ENCODE measurements around the gene MTG2.

Gene MTG2, protein sequence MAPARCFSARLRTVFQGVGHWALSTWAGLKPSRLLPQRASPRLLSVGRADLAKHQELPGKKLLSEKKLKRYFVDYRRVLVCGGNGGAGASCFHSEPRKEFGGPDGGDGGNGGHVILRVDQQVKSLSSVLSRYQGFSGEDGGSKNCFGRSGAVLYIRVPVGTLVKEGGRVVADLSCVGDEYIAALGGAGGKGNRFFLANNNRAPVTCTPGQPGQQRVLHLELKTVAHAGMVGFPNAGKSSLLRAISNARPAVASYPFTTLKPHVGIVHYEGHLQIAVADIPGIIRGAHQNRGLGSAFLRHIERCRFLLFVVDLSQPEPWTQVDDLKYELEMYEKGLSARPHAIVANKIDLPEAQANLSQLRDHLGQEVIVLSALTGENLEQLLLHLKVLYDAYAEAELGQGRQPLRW

DNA sequence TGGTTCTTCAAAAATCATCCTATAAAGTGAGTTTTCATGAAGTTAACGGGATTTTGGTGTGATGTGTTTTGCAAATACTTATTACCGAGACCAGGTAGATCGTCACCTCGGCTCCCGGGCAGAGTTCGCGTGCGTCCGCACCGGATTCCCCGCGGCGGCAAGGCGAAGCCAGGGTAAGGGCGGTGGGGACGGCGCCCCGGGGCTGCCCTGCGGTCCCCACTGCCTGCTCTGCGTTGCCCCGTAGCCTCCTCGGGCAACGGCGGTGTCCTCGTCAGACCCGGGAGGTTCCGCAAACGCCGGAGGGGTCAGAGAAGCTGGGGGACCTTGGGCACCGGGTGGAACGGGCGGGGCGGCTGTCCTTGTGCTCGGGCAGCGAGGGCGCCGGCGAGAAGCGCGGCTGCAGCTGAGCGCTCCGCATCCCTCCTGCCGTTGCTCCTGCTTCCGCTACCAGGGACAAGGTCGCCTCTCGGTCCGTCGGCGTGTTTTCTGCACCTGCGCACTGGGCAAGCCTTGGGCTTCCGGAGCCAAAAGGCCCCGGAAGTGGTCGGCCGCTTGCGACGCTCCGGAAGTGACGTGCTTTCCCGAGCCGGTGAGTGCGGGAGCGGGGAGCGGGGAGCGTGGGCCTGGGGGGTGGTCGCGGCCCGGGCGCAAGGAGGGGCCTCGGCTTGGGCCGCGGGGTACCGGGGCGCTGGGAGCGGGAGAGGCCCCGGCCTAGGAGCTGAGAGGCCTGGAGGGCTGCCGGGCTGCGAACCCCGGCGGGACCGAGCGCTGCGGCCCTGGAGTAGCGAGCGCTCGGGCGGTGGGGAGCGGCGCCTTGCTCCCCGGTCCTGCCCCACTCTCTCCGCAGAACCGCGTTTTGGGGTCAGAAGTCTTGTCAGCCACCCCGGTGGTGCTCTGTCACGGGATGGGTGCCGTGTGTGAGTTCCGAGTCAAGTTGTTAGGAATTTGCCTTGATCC is at the start of gene MTG2:
Gene MTG2 (plus strand): TSS at position 560 of the 957 bp plus-strand sequence. CDS start 10,393 bp downstream, outside the sequence.
- DNase-seq, result peak; percentile 82

DNA sequence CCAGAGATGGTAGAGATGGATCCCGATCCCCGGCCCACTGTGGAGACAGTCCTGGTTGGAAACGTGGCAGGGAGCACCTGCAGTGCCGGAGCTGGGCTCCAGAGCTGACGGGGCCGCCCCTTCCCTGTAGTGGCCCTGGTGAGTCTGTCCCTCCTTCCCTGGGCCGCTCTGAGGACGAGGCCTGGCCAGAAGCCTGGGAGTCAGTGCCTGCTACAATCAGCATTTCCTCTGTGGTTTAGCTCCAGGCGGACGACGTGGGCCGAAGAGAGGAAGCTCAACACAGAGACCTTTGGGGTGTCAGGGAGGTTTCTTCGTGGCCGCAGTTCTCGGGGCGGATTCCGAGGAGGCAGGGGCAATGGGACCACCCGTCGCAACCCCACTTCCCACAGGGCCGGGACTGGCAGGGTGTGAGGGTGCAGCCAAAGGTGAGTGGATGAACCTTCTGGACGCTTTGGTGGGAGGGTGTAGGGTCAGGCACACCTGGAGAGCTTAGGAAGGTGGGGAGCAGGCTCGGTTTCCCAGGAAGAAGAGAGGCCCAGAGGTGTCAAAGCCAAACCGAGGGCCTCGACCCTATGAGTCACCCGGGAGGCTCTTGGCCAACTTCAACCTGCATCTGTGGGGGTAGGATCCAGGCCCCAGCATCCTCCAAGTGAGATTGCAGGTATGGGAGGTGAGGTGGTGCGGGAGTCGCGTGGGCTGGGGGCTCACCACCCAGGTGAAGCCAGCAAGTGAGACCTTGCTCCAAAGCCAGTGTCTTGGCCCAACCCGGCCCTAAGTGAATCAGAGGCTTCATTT is 49.6 kb upstream of the MTG2 start:
- DNase-seq, result no peak

DNA sequence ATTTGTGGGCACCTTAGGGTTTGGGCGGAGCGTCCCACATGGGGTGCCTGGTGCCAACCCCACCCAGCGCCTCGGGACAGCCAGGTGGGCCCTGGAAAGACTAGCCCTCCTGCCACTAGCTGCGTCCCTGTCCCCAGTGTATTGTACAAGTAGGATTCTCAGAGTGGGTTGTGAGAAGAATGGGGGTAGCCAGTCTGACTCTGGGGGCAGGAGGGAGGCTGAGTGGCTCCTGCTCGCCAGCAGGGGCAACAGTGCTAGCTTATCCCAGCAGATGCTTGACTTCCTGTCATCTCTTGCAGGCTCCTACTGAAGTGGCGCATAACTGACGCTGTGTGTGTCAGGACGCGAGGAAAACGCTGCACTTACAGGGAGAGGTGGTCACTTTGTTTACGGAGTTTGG is 49.0 kb upstream of the MTG2 start:
- DNase-seq, result no peak

DNA sequence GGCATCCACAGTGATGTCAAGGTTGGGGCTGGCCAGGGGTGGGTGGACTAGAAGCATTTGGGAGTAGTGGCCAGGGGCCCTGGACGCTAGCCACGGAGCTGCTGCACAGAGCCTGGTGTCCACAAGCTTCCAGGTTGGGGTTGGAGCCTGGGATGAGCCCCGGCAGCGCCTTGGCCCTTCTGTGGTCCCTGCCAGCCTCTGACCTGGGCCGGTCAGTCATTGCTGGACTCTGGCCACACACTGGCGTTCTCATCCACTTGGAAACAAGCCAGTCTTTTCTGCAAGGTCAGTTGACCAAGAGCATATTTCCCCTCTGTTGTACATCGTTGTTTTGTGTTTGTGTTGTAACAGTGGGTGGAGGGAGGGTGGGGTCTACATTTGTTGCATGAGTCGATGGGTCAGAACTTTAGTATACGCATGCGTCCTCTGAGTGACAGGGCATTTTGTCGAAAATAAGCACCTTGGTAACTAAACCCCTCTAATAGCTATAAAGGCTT is 48.0 kb upstream of the MTG2 start:
- no peak for DNase-seq

DNA sequence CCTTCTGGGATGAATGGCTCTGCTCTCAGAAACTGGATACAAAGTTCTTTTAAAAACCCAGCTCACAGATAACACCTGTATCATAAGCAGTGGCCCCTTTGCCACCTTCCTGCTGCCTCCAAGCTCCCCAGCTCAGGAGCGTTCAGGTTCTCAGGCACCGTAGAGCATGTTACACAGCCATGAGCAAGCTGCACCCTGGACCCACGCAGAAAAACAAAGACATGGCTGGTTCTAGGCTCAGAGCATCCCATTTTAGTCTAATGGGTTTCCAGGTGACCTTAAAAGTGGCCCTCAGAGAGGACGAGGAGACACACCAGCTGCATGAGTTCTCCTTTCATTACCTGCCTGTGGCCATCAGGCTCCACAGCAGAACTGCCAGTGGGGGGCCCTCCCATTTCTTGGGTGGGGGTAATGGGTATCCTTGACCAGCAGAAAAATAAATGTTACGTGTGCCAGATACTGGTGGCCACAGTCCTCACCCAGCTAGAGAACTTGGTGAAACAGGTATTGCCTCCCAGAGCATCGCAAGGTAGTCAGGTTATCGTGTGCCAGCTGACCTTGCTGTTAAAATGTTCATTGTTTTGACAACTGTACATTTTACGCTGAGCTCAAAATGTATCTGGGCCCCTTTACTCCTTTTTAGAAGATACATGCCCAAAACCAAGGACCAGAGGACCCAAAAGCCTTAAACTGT is 47.1 kb upstream of the MTG2 start:
- no peak for DNase-seq

DNA sequence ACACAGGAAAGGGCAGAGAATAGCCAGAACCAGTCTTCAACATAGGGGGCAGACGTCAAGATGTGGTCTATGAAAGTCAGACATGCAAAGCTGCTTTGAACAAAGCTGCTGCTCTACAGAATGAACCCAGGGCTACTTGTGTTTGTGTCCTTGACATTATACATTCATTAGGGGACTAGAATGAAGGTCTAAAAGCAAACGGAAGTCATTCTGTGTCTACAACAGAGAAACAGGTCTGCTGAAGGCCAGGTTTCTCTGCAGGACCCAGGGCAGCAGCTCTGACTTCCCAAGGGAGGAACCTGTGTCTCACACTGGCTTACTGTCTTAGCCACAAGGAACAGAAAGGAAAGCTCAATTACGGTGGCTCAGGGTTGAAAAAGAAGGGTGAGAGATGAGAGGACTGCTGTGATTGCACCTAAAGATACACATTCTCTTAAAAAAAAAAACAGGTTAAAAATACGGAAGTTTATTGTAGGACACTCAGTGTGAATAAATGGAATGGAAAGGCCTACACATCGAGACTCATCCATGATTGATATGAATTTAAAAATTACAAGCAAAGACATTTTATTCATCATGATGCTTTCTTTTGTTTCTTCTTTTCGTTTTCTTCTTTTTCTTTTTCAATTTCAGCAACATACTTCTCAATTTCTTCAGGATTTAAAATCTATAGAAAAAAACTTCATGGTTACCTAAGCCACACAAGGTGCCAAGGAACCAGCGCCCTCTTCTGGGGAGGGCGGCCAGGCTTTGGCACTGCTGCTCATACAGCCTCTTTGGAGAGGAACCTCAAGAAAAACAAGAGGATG is 46.3 kb upstream of the MTG2 start:
- DNase-seq, result peak; percentile 36

DNA sequence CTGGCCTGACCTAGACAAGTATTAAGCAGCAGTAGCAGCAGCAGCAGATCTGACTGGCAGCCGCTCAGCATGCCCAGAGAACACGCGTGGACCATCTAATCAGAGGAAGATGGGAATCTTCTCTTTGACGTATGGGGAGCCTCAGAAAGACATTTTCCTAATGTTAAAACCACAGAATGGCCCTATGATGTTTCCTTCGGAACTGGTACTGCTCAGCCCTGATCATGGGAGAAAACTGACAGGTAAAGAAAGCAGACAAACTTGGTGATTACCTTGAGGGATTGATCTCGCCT is 45.8 kb upstream of the MTG2 start:
- DNase-seq, result no peak

DNA sequence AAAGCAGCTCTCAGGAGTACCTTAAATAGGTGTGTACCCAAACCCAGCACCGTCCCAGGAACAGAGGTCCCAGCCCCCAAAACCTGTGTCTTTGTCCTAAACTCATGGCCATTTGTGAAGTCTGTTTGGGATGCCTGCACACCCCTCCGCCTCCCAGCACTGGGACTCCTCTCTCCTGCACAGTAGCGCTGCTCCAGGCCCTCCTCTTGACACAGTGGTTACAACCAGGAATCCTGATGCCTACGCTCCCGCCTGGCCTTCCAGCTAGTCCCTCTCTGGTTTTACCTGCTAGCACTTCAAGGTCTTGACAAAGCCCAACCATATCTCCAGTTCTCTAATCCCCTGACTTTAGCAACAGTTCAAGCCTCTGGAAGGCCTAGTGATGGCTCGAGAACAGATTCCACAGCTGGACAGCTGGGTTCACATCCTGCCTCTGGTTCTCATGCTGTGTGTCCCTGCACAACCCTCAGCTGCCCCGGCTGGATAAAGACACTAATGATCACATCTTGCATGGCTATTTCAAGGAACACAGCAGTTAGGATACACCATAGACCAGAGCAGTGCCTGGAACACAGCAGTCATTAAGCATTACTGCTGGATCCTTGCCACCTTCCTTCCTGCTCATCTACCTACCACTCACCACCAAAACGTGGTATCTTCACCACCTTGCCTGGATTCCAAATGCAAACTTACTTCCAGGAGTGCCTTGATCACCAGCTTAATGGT is 45.2 kb upstream of the MTG2 start:
- DNase-seq, result no peak

DNA sequence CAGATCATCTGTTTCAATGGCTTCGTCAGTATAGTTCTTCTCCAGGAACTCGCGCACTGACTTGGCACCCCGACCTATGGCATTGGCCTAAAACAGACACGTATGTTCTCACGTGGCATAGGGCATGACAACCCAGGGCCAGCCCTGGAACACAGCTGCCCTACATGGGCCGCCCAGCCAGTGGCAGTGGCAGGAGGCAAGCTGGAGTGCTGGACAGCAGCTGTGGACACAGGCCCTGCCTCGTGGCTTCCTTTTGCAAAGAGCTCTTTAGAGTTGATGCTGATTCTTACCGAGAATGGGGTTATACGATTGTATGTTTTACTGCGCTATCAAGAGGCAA is 44.7 kb upstream of the MTG2 start:
- no peak for DNase-seq

DNA sequence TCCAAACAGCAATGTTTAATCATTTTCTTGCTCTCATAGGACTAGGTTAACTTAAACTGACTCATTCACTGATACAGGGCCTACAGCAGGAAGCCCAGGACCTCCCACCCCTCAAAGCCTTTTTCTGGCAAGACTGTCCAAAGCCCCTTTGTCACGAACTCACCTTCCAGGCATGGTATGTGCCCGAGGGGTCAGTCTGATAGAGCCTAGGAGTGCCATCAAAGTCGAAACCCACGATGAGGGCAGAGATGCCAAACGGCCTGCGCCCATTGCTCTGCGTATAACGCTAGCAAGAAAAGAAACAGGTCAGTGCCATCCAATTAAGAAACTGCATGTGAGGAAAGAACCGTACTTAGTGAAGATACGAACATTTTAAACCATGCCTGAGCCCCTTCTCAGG is 43.9 kb upstream of the MTG2 start:
- DNase-seq, result no peak

DNA sequence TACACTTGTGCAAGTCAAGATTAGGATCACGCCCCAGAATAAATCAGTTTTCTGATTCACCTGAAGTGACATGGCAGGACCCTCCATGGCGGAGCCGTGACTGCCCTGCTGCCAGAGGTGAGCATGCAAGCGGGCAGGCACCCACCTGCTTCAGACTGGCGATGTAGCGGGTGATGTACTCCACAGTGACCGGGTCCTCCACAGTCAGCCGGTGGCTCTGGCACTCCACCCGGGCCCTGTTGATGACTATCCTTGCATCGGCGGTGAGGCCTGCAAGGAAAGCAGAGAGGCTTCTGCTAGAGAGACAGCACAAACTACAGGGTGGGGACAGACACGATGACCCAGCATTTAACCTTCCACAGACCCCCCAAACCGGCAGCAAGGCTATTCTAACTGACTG is 43.2 kb upstream of the MTG2 start:
- no peak for DNase-seq

DNA sequence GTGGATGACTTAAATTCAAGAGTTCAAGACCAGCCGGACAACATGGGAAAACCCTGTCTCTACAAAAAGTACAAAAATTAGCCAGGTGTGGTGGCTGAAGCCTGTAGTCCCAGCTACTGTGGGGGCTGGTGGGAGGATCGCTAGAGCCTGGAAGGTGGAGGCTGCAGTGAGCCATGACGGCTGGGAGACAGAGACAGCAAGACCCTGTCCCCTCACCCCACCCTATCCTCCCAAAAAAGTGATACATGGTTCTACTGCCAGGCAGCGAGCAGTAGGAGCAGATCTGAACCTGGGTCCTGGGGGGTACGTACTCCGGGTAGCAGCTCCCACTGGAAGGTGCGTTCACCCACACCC is 41.8 kb upstream of the MTG2 start:
- DNase-seq, result no peak

DNA sequence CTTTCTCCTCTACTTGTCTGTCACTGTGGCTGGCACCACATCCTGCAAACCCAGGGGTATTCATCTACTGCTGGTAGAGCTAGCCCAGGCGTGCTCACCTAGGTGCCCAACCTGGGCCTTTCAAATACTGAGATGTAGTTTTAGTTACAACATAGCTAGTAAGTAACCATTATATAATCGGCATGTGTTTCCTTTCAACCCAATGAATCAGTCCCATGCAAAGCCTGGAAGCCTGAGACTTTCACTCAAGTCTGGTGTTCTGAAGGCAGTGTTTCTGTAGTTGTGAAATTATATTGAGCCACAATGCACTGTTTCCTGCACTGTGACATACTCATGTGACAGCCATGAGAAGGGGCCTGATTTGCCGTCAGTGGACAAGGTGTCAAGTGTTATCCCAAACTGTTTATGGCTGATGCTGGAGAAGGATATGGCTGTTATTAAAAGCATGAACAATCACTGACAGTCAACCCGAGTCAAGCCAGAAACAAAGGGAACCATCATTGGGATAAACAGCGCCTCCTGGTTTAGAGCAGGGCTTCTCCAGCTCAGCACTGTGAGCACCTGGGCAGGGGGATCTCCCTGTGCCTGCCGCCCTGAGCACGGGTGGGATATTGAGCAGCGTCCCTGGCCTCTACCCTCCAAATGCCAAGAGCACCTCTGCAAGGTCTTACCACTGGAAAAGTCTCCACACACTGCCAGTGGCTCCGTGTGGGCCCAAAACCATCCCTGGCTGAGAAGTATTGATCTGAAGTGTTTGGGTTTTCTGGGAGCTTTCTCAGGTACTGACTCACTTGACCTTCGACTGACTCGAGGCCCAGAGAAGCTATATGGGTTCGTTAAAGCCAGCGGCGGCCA is 41.2 kb upstream of the MTG2 start:
- DNase-seq, result no peak

DNA sequence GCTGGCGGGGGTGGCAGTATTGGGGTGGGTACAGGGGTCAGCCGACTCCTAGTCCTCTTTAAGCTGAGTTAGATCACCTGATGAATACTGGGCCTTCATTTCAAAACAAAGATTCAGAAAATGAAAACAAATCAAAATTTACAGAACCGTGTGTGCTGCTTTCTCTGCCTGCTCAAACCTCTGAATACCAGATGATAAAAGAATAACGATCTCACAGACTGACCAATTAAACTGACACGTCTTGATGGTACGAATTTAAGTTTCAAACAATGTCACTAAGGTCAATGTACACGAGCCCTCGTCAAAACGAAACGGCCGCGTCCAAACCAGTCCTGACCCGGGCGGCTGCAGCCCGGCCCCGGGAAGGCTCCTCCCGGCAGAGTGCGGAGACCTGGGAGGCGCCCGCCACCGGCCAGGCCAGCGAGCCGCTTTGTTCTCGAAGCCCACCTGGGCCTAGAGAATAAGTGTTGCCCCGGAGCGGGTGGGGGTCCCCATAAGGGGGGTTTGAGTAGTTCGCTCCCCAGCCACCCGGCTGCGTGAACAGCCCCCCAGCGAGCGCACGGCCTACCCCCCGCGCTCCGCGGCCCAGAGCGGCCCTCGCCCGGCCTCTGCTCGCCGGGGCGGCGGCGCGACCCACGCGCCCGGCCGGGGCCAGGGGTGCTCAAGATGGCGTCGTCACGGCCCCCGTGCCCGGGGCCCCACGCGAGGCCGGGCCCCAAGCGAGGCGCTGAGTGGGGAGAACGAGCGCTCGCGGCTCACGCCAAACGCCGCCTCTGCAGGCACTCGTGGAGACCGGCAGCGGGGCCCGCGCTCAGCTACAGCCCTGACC is 40.4 kb upstream of the MTG2 start:
- DNase-seq, result no peak

DNA sequence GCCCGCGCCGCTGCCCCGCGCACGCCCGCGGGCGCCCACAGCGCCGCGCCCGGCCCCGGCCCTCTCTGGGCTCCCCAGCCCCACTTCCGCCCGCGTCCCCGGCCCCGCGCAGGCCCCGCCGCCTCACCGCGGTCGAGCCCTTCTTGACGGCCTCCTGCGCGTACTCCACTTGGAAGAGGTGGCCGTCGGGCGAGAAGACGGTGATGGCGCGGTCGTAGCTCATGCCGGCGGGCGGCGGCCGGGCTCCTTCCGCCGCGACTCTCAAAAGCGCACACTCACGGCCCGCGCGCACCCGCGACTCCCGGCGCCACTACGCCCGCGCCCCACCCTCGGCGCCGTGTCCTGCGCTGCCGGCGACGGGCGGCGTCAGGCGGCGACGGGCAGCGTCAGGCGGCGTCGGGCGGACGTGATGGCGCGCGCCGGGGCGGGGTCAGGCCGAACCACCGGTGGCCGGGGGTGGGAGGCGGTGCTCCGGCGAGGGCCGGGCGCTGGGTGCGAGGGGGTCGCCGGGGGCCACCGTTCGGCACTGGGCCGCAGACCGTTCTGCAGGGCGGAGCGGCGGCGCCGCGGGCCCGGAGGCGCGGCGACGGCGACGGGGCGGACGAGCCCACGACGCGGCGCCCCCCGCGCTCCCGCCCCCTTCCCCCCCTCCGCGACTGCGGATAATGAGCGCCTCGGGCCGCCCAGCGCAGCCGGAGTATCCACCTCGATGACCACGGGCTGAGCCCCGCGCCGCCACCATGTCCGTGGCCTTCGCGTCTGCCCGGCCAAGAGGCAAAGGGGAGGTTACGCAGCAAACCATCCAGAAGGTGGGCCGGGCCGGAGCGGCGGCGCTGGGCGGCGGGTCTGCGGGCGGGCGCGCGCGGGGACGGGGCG is 39.5 kb upstream of the MTG2 start, which contains the start of the genes PSMA7 and SS18L1:
Gene PSMA7 (minus strand): TSS at position 314 of the 876 bp plus-strand sequence. CDS start 91 bp downstream, at position 223.
Gene SS18L1 (plus strand): TSS at position 689 of the 876 bp plus-strand sequence. CDS start 52 bp downstream, at position 741.
- DNase-seq, result peak; percentile 22

DNA sequence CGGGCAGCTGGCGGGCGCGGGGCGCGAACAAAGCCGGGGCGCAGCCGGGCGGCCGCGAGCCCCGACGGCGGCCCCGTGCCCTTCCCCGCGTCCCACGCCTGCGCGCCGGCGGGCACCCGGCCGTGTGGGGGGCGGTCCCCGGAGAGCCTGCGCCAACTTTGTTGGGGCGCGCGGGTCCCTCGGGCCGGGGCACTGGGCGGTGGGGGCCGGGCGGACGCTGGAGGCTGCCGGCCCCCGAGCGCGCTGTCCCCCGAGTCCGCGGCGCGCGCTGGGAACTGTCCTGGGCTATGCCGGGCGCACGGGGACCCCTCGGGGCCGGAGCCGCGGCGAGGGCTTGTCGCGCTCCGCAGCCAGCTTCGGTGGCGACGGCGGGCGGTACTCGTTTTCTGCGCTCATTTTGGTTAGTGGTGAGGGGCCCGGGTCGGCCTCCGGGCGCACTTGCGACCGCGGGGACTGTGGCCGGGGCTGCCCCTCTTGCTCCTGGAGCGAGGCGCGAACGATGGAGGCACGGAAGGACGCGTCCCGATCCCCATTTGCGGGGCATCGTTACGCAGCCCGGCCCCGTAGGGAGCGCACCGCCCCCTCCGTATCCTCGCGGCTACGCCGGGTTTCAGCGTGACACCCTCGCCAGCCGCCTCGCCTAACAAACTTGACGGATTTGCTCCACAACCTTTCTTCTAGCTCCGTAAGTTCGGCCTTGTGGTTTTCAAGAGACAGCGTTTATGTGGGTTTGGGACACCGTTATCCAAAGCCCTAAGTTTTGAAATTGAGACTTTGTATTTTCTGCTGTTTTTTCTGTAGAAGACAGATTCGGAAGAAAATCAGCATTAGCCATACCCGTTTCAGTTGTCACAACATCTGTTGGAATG is 38.6 kb upstream of the MTG2 start:
- no peak for DNase-seq

DNA sequence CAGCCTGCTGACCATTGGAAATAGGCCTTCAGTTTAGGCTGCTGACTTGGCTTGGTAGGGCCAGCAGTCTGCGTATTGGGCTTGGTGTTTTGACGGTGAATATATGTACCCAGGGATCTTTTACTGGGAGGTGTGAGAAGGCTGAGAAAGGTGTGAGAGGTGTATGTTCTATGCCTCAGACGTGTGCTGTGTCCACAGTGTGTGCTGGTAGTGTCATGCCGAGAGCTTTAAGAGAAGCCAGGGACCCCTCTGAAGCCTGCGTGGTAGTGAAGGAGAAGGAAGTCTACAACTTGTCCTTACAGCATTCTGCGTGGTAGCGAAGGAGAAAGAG is 37.2 kb upstream of the MTG2 start:
- DNase-seq, result no peak

Measured in NCI-H1694 (cell line).